Panc1 (cell line): Measurements from ENCODE around the gene BRD4. TPM values are rescaled to one million over a fixed set of nuclear protein-coding genes. Genes with fewer than 3 reads are reported as not detected.

Experiments used
- ATAC-seq: fragments of 200-7000 bp; cut with Tn5 transposase; 2 replicates; pipeline ENCODE4 v1.9.1; 2020; ENCODE audit warnings: mild to moderate bottlenecking, moderate library complexity
- BruUV-seq: library from RNA; stranded (reverse); fragments of 400-500 nt; replicated peaks from 2 replicates; lab custom pipeline; 2021; lab: Mats Ljungman, UMichigan
- CTCF ChIA-PET: fragments of 300-600 bp; sonication (Branson Sonifier 250); formaldehyde crosslinking; loops from one replicate; lab custom pipeline; 2022; ENCODE audit warnings: antibody characterized with exemption; lab: Charles Lee
- POLR2A ChIA-PET: fragments of 300-600 bp; sonication (Branson Sonifier 250); formaldehyde crosslinking; loops from one replicate; lab custom pipeline; 2022; ENCODE audit warnings: antibody characterized with exemption; lab: Charles Lee
- DNase-seq: peaks from one replicate; pipeline ENCODE4 v3.0.0-alpha.2; 2010; ENCODE audit warnings: low read depth, low spot score
- H3K27ac ChIP-seq: 2 replicates; pipeline ENCODE4 v1.5.1; 2011; ENCODE audit warnings: mild to moderate bottlenecking, low read length, inconsistent platforms
- H3K27me3 ChIP-seq: fragments of 200-500 bp; sonication (Bioruptor generic); 2 replicates; pipeline ENCODE4 v1.6.0; 2014; ENCODE audit warnings: low read length, inconsistent platforms; ENCODE audit not compliant: control insufficient read depth, insufficient read depth
- H3K36me3 ChIP-seq: fragments of 200-500 bp; sonication (Bioruptor generic); 2 replicates; pipeline ENCODE4 v1.5.1; 2014; ENCODE audit warnings: inconsistent platforms, mild to moderate bottlenecking, low read length, moderate library complexity; ENCODE audit not compliant: control insufficient read depth, insufficient read depth
- H3K4me1 ChIP-seq: 2 replicates; pipeline ENCODE4 v1.5.1; 2011; ENCODE audit warnings: inconsistent platforms, mild to moderate bottlenecking, low read length, moderate library complexity; ENCODE audit not compliant: control insufficient read depth, insufficient read depth
- H3K4me3 ChIP-seq, 2 experiments: 2 replicates each; pipeline ENCODE4 v1.5.1; 2011 to 2012; ENCODE audit warnings: low read depth in 2 of 2, low read length in 2 of 2, mild to moderate bottlenecking in 2 of 2, inconsistent platforms in 1 of 2, moderate library complexity in 1 of 2
- H3K9me3 ChIP-seq: fragments of 200-500 bp; sonication (Bioruptor generic); 2 replicates; pipeline ENCODE4 v1.5.1; 2014; ENCODE audit warnings: low read depth, mild to moderate bottlenecking, inconsistent platforms, low read length, moderate library complexity; ENCODE audit not compliant: control insufficient read depth, insufficient read depth
- CTCF ChIP-seq: fragments of 450-650 bp; IDR thresholded peaks from 2 replicates; pipeline ENCODE4 v1.5.1; 2017; ENCODE audit warnings: mild to moderate bottlenecking
- POLR2AphosphoS5 ChIP-seq: IDR thresholded peaks from 2 replicates; pipeline ENCODE4 v1.6.1; 2012; ENCODE audit warnings: mild to moderate bottlenecking, low read depth, low read length, moderate library complexity
- REST ChIP-seq, 2 experiments: IDR thresholded peaks; 2 replicates each; pipeline ENCODE4 v1.6.1; 2011 to 2012; ENCODE audit warnings: low read depth in 2 of 2, control low read depth in 1 of 2, low read length in 1 of 2, mild to moderate bottlenecking in 1 of 2, moderate library complexity in 1 of 2; ENCODE audit not compliant: insufficient read depth in 1 of 2
- SIN3A ChIP-seq: IDR thresholded peaks from 2 replicates; pipeline ENCODE4 v1.6.1; 2012; ENCODE audit warnings: low read depth, mild to moderate bottlenecking, low read length, moderate library complexity, borderline replicate concordance; ENCODE audit not compliant: insufficient read depth
- TCF7L2 ChIP-seq: IDR thresholded peaks from 2 replicates; pipeline ENCODE4 v1.6.1; 2011; ENCODE audit warnings: mild to moderate bottlenecking, low read depth, low read length, inconsistent platforms
- in situ Hi-C: cut with HindIII; loops from 2 replicates; pipeline ENCODE4 v1.10.0; 2016; ENCODE audit warnings: low sequenced_read_pairs, low pct_unique_long_range_greater_than_20kb
- intact Hi-C: fragments of 100-400 bp; cut with micrococcal nuclease; formaldehyde crosslinking; loops from one replicate; pipeline ENCODE4 v1.10.0; 2022; ENCODE audit not compliant: unreplicated experiment
- total RNA-seq: library from RNA; stranded (reverse); gene quantifications from one replicate; pipeline ENCODE4 v1.2.1, GENCODE V29; 2021; ENCODE audit not compliant: unreplicated experiment

BRD4 gene
- total RNA-seq, 1 experiment from 2014 or later: 102 TPM

- ATAC-seq: no peak
- CTCF ChIA-PET: interaction anchor here (0.6 kb wide), 2 partner anchors 8 to 694 kb away, joined by 3 read pairs; no protein-coding TSS in a partner anchor
- H3K9me3 ChIP-seq: no peaks in the 10 kb centered on the region
- H3K36me3 ChIP-seq: no peaks in the 10 kb centered on the region
- H3K27ac ChIP-seq: no peak overlapping the region
- DNase-seq: no peak
- intact Hi-C loops: no loop called here
- no peak overlapping the region for H3K4me3 ChIP-seq
- no TSS peak for BruUV-seq
- TF ChIP-seq TCF7L2 (no peak), REST (IDR thresholded peaks at IDR 0.05; ENCODE audit: insufficient read depth in 1 of 2, low read depth in 2 of 2, low read length in 1 of 2) (no peak), SIN3A (no peak), POLR2AphosphoS5 (no peak), CTCF (no peak)
- POLR2A ChIA-PET: no interaction called here
- in situ Hi-C loops: no loop called here
- H3K27me3 ChIP-seq: no peaks in the 10 kb centered on the region
- H3K4me1 ChIP-seq: no peaks in the 10 kb centered on the region
These were observed 145.0 kb downstream of the BRD4 start for GRCh38 chr19:15187026-15188007.

Other genes with a start within 250 kb of the BRD4 start
- 47.7 TPM for gene SYDE1, start 225.1 kb downstream of the BRD4 start, total RNA-seq
- 5.3 TPM for gene NOTCH3, start 131.5 kb downstream of the BRD4 start, total RNA-seq
- gene EPHX3, start 100.1 kb downstream of the BRD4 start, total RNA-seq: 0.31 TPM
- 50.8 TPM for gene AKAP8, start 47.2 kb upstream of the BRD4 start, total RNA-seq
- 65.5 TPM for gene AKAP8L, start 86.4 kb upstream of the BRD4 start, total RNA-seq
- 41.9 TPM for gene WIZ, start 117.4 kb upstream of the BRD4 start, total RNA-seq
- gene RASAL3, start 132.0 kb upstream of the BRD4 start, total RNA-seq: 0.10 TPM
- gene PGLYRP2, start 147.0 kb upstream of the BRD4 start, total RNA-seq: not detected
- gene CYP4F22, start 176.0 kb upstream of the BRD4 start, total RNA-seq: 0.21 TPM